K562 (cell line): Measurements from ENCODE around the gene TRPV5. TPM values are rescaled to one million over a fixed set of nuclear protein-coding genes. Genes with fewer than 3 reads are reported as not detected.

Experiments used
- HMBOX1 ChIP-seq: sonication (generic); IDR thresholded peaks from 2 replicates; pipeline ENCODE4 v1.6.1; 2016
- ILF3 ChIP-seq: fragments of 450-650 bp; IDR thresholded peaks from 2 replicates; pipeline ENCODE4 v1.6.1; 2018; ENCODE audit warnings: antibody characterized with exemption, mild to moderate bottlenecking, moderate library complexity, borderline replicate concordance
- IRF2 ChIP-seq: sonication (generic); formaldehyde crosslinking; IDR thresholded peaks from 2 replicates; pipeline ENCODE4 v1.8.1; 2022; ENCODE audit warnings: mild to moderate bottlenecking, missing genetic modification reagents
- RCOR1 ChIP-seq, 2 experiments: IDR thresholded peaks; 2 replicates each; pipeline ENCODE4 v1.6.1; 2012; ENCODE audit warnings: low read depth in 2 of 2, low read length in 2 of 2, borderline replicate concordance in 1 of 2, improper control_type of control experiment in 1 of 2
- SAFB ChIP-seq: fragments of 200-400 bp; formaldehyde crosslinking; IDR thresholded peaks from 2 replicates; pipeline ENCODE4 v1.6.1; 2017; ENCODE audit warnings: low read depth, low read length, borderline replicate concordance
- ZMIZ1 ChIP-seq, 2 experiments: fragments of 150-350 bp in 1 of 2; IDR thresholded peaks; 2 replicates each; pipeline ENCODE4 v1.6.1; 2012 to 2016; ENCODE audit warnings: low read depth in 2 of 2, low read length in 2 of 2, mild to moderate bottlenecking in 1 of 2, moderate library complexity in 1 of 2
- ZNF197 ChIP-seq: fragments of 200-800 bp; sonication (Bioruptor generic); IDR thresholded peaks from 2 replicates; pipeline ENCODE4 v1.6.1; 2016; ENCODE audit warnings: low read depth, missing genetic modification characterization, missing compliant biosample characterization
- ZNF41 ChIP-seq: fragments of 250-450 bp; sonication (Bioruptor Pico); conservative IDR thresholded peaks from 2 replicates; pipeline ENCODE4 v1.4.0; 2020; ENCODE audit warnings: mild to moderate bottlenecking
- polyA plus RNA-seq, 8 experiments: library from polyadenylated mRNA; depleted of rRNA in 4 of 8; stranded (reverse) in 5 of 8; unstranded in 3 of 8; fragments of >200 nt; fragmentation: Nextera tagmentation in 2 of 8; fragmentation: Illumina TruSeq in 1 of 8; extraction: Ambion mirVana in 2 of 8; extraction: Trizol in 1 of 8; gene quantifications; 2 replicates each; pipeline versions ENCODE4 v1.2.1 to v1.2.3, GENCODE V29; 2011 to 2014; ENCODE audit warnings: inconsistent platforms in 1 of 8, missing spikeins in 1 of 8
- total RNA-seq, 7 experiments: library from RNA; depleted of rRNA in 6 of 7; stranded (reverse); fragments of >200 nt in 6 of 7; fragmentation: Illumina TruSeq in 2 of 7; extraction: Trizol in 2 of 7; gene quantifications; 2 replicates each; pipeline versions ENCODE4 v1.2.1 to v1.2.3, GENCODE V29; 2011 to 2021; ENCODE audit warnings: low replicate concordance in 1 of 7

Gene TRPV5
- total and polyA plus RNA-seq, 9 of the 15 experiments (the other 6 are each of a cell fraction or from before 2014, with no cell fraction given): not detected

- TF ChIP-seq ZMIZ1 (IDR thresholded peaks at IDR 0.05; ENCODE audit: low read depth in 2 of 2, low read length in 2 of 2) (0 out of 4 replicates have a peak, but pooled peaks of 1 of the 2 experiments have one; percentile 24), ZNF41 (no peak), IRF2 (no peak), ZNF197 (CRISPR knock-in tag) (no peak), SAFB (no peak), ILF3 (no peak), HMBOX1 (no peak), RCOR1 (IDR thresholded peaks at IDR 0.05; ENCODE audit: borderline replicate concordance in 1 of 2, low read depth in 2 of 2, low read length in 2 of 2) (0 out of 4 replicates have a peak, but pooled peaks of 1 of the 2 experiments have one; percentile 11)
These were observed 52.6 kb downstream of the TRPV5 start (continued) for GRCh38 chr7:142880876-142881505.
